GM18505 (cell line): ENCODE data around the gene SKOR2.
A peak's percentile ranks its signal among the peaks of the same experiment; 100 is the strongest.
"Not testable (repeated sequence)": the region's sequence is repeated elsewhere in the genome, so short reads cannot be mapped to it uniquely, and the experiment has no call there.

Experiments
- ATAC-seq: cut with Tn5 transposase; IDR thresholded peaks from one replicate; pipeline ENCODE4 v1.9.1; 2021; ENCODE audit not compliant: unreplicated experiment
- POLR2A ChIP-seq: IDR thresholded peaks from 4 replicates; pipeline ENCODE4 v1.6.1; 2011; ENCODE audit warnings: borderline replicate concordance; ENCODE audit not compliant: insufficient read depth, insufficient read length; ENCODE audit errors: extremely low read depth

Gene SKOR2

GRCh38 chr18:47163241-47163640 lies 88.2 kb downstream of the SKOR2 start:
- no peak for TF ChIP-seq POLR2A
- ATAC-seq: peak; percentile 63

DNA sequence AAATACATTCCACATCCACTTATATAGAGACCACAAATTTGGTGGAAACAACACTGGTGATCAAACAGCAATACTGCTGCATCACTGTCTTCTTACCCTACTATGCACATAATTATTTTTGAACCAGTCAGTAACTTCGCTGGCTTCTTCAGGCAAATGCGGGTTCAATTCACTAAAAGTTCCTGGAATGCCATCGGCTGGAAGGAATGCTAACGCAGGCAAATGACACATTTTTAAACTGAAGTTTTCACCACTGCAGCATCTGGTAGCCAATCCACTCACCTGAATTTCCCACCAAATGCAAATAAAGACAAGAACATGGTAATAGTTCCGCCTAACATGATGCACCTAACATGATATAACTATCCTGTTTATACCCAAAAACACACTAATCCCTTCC lies 91.2 kb downstream of the SKOR2 start:
- no peak for ATAC-seq
- no peak for TF ChIP-seq POLR2A

DNA sequence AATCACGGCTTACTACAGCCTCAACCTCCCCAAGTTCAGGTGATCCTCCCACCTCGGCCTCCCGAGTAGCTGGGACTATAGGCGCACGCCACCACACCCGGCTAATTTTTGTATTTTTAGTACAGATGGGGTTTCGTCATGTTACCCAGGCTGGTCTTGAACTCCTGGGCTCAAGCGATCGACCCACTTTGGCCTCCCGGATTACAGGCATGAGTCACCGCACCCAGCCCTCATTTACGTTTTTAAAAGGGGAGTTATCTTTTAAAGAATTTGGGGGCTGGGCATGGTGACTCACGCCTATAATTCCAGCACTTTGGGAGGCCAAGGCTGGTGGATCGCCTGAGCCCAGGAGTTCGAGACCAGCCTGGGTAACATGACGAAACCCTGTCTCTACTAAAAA lies 93.1 kb downstream of the SKOR2 start:
- ATAC-seq: not testable (repeated sequence)
